ENCODE data around the gene ANAPC5.
"Not testable (repeated sequence)": the region's sequence is repeated elsewhere in the genome, so short reads cannot be mapped to it uniquely, and the experiment has no call there.

GRCh38 chr12:121307397-121307796 lies 44.8 kb downstream of the ANAPC5 start:
- not testable (repeated sequence) for TF ChIP-seq SUZ12 (IDR thresholded peaks at IDR 0.05; ENCODE audit: extremely low read depth, insufficient read depth, insufficient read length); YY1 (IDR thresholded peaks at IDR 0.05; ENCODE audit: insufficient read depth, insufficient read length)

Measured in NT2/D1 (cell line).